K562 (cell line): Measurements from ENCODE around the gene RPL28. TPM values are rescaled to one million over a fixed set of nuclear protein-coding genes. Genes with fewer than 3 reads are reported as not detected.

Experiments used
- ATF1 ChIP-seq, 2 experiments: fragments of 450-650 bp in 1 of 2; IDR thresholded peaks; 2 replicates each; pipeline ENCODE4 v1.6.1; 2016; ENCODE audit warnings: missing compliant biosample characterization in 1 of 2, missing genetic modification characterization in 1 of 2
- BHLHE40 ChIP-seq: IDR thresholded peaks from 2 replicates; pipeline ENCODE4 v1.6.1; 2011; ENCODE audit warnings: low read length, improper control_type of control experiment
- CCNT2 ChIP-seq: IDR thresholded peaks from 2 replicates; pipeline ENCODE4 v1.6.1; 2011; ENCODE audit warnings: borderline replicate concordance, low read depth, mild to moderate bottlenecking, moderate library complexity, mixed read lengths, low read length; ENCODE audit not compliant: insufficient read length; ENCODE audit errors: extremely low read depth
- CREBBP ChIP-seq: IDR thresholded peaks from one replicate; pipeline ENCODE4 v1.6.1; 2012; ENCODE audit warnings: low read depth, mild to moderate bottlenecking, control low read depth, inconsistent platforms, low read length
- ESRRA ChIP-seq: fragments of 450-650 bp; IDR thresholded peaks from 2 replicates; pipeline ENCODE4 v1.6.1; 2014; ENCODE audit warnings: low read depth, mild to moderate bottlenecking, moderate library complexity, borderline replicate concordance
- EWSR1 ChIP-seq: fragments of 450-650 bp; IDR thresholded peaks from 2 replicates; pipeline ENCODE4 v1.6.1; 2018; ENCODE audit warnings: borderline replicate concordance, mild to moderate bottlenecking, low read depth, moderate library complexity; ENCODE audit not compliant: partially characterized antibody
- HOXB6 ChIP-seq: fragments of 250-450 bp; sonication (Bioruptor Pico); IDR thresholded peaks from 2 replicates; pipeline ENCODE4 v1.5.1; 2022; ENCODE audit warnings: mild to moderate bottlenecking, borderline replicate concordance
- ILK ChIP-seq: fragments of 450-650 bp; IDR thresholded peaks from 2 replicates; pipeline ENCODE4 v1.6.1; 2016; ENCODE audit warnings: missing genetic modification characterization, low read depth, mild to moderate bottlenecking, missing compliant biosample characterization, moderate library complexity, borderline replicate concordance
- NCOA1 ChIP-seq: fragments of 450-650 bp; IDR thresholded peaks from 2 replicates; pipeline ENCODE4 v1.6.1; 2016; ENCODE audit warnings: low read depth
- NFE2L1 ChIP-seq: fragments of 450-650 bp; IDR thresholded peaks from 2 replicates; pipeline ENCODE4 v1.6.1; 2016; ENCODE audit warnings: missing genetic modification characterization, low read depth, mild to moderate bottlenecking, missing compliant biosample characterization, moderate library complexity, borderline replicate concordance
- NR1H2 ChIP-seq: sonication (generic); formaldehyde crosslinking; IDR thresholded peaks from 2 replicates; pipeline ENCODE4 v1.4.0; 2020; ENCODE audit warnings: mild to moderate bottlenecking, missing genetic modification reagents
- POLR2AphosphoS5 ChIP-seq: IDR thresholded peaks from 2 replicates; pipeline ENCODE4 v1.6.1; 2011; ENCODE audit warnings: mild to moderate bottlenecking, low read depth, low read length, moderate library complexity; ENCODE audit not compliant: control insufficient read depth, insufficient read depth
- PYGO2 ChIP-seq: fragments of 450-650 bp; IDR thresholded peaks from 2 replicates; pipeline ENCODE4 v1.6.1; 2016; ENCODE audit warnings: mild to moderate bottlenecking, missing genetic modification characterization, moderate library complexity, missing compliant biosample characterization
- TBL1XR1 ChIP-seq, 2 experiments: IDR thresholded peaks; 2 replicates each; pipeline ENCODE4 v1.6.1; 2012; ENCODE audit warnings: improper control_type of control experiment in 2 of 2, low read length in 2 of 2, mild to moderate bottlenecking in 1 of 2
- ZKSCAN1 ChIP-seq: fragments of 150-350 bp; IDR thresholded peaks from 2 replicates; pipeline ENCODE4 v1.6.1; 2016; ENCODE audit warnings: low read depth, low read length
- ZNF408 ChIP-seq: fragments of 250-450 bp; sonication (Bioruptor Pico); IDR thresholded peaks from 2 replicates; pipeline ENCODE4 v1.4.0; 2020; ENCODE audit warnings: low read depth, mild to moderate bottlenecking, moderate library complexity
- ZNF644 ChIP-seq: fragments of 200-800 bp; sonication (Bioruptor generic); IDR thresholded peaks from 2 replicates; pipeline ENCODE4 v1.6.1; 2016; ENCODE audit warnings: low read depth, missing genetic modification characterization, missing compliant biosample characterization
- polyA plus RNA-seq, 8 experiments: library from polyadenylated mRNA; depleted of rRNA in 4 of 8; stranded (reverse) in 5 of 8; unstranded in 3 of 8; fragments of >200 nt; fragmentation: Nextera tagmentation in 2 of 8; fragmentation: Illumina TruSeq in 1 of 8; extraction: Ambion mirVana in 2 of 8; extraction: Trizol in 1 of 8; gene quantifications; 2 replicates each; pipeline versions ENCODE4 v1.2.1 to v1.2.3, GENCODE V29; 2011 to 2014; ENCODE audit warnings: inconsistent platforms in 1 of 8, missing spikeins in 1 of 8
- total RNA-seq, 7 experiments: library from RNA; depleted of rRNA in 6 of 7; stranded (reverse); fragments of >200 nt in 6 of 7; fragmentation: Illumina TruSeq in 2 of 7; extraction: Trizol in 2 of 7; gene quantifications; 2 replicates each; pipeline versions ENCODE4 v1.2.1 to v1.2.3, GENCODE V29; 2011 to 2021; ENCODE audit warnings: low replicate concordance in 1 of 7
- TF ChIP-seq, protein P1 (sequence below): sonication (generic); formaldehyde crosslinking; IDR thresholded peaks from 2 replicates; pipeline ENCODE4 v1.8.1; 2022; ENCODE audit warnings: missing genetic modification reagents
- TF ChIP-seq, protein P2 (sequence below): fragments of 200-800 bp; sonication (Bioruptor generic); IDR thresholded peaks from 2 replicates; pipeline ENCODE4 v1.6.1; 2017; ENCODE audit warnings: missing genetic modification characterization, missing compliant biosample characterization
- TF ChIP-seq, protein P3 (sequence below), 2 experiments: fragments of 150-350 bp in 1 of 2; IDR thresholded peaks; 2 replicates each; pipeline ENCODE4 v1.6.1; 2012 to 2016; ENCODE audit warnings: low read depth in 2 of 2, low read length in 2 of 2, mild to moderate bottlenecking in 1 of 2, moderate library complexity in 1 of 2

RPL28 gene
- total and polyA plus RNA-seq, 9 of the 15 experiments (the other 6 are each of a cell fraction or from before 2014, with no cell fraction given) = 124 to 3,106 (median 622) TPM

DNA sequence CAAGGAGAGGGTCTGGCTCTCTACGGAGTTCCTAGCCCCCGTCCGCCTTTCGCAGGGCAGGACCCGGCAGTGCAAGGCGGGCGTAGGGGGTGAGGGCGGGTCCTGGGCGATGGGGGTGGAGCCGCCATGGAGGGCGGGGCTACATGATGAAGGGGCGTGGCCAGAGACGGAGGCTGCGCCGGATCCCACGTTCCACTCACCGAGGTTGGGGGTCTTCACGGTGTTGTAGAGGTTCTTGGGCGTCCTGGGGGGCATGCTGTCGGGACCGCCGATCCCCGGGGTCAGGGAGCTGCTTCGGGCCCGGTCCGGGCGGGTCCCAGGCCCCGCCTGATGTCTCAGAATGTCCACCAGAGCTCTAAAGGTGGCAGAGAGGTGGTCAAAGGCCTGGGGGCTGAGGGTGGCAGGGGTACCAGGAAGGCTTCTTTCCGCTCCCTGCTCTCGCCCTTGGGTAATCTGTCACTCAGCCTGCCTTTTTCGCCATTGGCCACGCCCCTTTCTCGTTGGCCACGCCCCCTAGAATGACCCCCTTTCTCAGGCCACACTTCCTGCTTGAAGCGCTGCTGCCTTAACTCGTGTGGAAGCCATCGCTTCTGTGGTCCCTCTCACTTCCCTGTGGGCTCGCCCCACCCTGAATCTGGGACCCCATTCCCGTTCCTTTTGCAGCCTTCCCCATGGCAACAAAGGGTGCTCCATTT is 54.8 kb downstream of the RPL28 start (continued):
- TF ChIP-seq, protein P1, sequence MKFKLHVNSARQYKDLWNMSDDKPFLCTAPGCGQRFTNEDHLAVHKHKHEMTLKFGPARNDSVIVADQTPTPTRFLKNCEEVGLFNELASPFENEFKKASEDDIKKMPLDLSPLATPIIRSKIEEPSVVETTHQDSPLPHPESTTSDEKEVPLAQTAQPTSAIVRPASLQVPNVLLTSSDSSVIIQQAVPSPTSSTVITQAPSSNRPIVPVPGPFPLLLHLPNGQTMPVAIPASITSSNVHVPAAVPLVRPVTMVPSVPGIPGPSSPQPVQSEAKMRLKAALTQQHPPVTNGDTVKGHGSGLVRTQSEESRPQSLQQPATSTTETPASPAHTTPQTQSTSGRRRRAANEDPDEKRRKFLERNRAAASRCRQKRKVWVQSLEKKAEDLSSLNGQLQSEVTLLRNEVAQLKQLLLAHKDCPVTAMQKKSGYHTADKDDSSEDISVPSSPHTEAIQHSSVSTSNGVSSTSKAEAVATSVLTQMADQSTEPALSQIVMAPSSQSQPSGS (CRISPR knock-in tag) = no peak
- TF ChIP-seq ESRRA (no peak), CREBBP (no peak), EWSR1 (no peak), NFE2L1 (tag) (no peak), BHLHE40 (no peak), CCNT2 (no peak), POLR2AphosphoS5 (no peak), NR1H2 (CRISPR knock-in tag) (no peak), TBL1XR1 (IDR thresholded peaks at IDR 0.05; ENCODE audit: low read length in 2 of 2) (no peak), ATF1 (CRISPR knock-in tag; IDR thresholded peaks at IDR 0.05) (no peak), ATF1 (tag; IDR thresholded peaks at IDR 0.05) (peak; percentile 18; the same call in 1 of the 2 replicates), NCOA1 (no peak), PYGO2 (tag) (no peak), ILK (tag) (no peak), HOXB6 (no peak), ZKSCAN1 (no peak), ZNF644 (tag) (no peak), ZNF408 (CRISPR knock-in tag) (no peak)
- TF ChIP-seq, protein P2, sequence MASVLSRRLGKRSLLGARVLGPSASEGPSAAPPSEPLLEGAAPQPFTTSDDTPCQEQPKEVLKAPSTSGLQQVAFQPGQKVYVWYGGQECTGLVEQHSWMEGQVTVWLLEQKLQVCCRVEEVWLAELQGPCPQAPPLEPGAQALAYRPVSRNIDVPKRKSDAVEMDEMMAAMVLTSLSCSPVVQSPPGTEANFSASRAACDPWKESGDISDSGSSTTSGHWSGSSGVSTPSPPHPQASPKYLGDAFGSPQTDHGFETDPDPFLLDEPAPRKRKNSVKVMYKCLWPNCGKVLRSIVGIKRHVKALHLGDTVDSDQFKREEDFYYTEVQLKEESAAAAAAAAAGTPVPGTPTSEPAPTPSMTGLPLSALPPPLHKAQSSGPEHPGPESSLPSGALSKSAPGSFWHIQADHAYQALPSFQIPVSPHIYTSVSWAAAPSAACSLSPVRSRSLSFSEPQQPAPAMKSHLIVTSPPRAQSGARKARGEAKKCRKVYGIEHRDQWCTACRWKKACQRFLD (CRISPR knock-in tag) = no peak
- TF ChIP-seq, protein P3, sequence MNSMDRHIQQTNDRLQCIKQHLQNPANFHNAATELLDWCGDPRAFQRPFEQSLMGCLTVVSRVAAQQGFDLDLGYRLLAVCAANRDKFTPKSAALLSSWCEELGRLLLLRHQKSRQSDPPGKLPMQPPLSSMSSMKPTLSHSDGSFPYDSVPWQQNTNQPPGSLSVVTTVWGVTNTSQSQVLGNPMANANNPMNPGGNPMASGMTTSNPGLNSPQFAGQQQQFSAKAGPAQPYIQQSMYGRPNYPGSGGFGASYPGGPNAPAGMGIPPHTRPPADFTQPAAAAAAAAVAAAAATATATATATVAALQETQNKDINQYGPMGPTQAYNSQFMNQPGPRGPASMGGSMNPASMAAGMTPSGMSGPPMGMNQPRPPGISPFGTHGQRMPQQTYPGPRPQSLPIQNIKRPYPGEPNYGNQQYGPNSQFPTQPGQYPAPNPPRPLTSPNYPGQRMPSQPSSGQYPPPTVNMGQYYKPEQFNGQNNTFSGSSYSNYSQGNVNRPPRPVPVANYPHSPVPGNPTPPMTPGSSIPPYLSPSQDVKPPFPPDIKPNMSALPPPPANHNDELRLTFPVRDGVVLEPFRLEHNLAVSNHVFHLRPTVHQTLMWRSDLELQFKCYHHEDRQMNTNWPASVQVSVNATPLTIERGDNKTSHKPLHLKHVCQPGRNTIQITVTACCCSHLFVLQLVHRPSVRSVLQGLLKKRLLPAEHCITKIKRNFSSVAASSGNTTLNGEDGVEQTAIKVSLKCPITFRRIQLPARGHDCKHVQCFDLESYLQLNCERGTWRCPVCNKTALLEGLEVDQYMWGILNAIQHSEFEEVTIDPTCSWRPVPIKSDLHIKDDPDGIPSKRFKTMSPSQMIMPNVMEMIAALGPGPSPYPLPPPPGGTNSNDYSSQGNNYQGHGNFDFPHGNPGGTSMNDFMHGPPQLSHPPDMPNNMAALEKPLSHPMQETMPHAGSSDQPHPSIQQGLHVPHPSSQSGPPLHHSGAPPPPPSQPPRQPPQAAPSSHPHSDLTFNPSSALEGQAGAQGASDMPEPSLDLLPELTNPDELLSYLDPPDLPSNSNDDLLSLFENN (IDR thresholded peaks at IDR 0.05; ENCODE audit: low read depth in 2 of 2, low read length in 2 of 2) = no peak
